Lung (tissue), 12 donors: ENCODE measurements around the gene SMAD6. TPM values are rescaled to one million over a fixed set of nuclear protein-coding genes. Genes with fewer than 3 reads are reported as not detected.

Experiments used
- ATAC-seq: fragments of 200-7000 bp; cut with Tn5 transposase; one replicate; pipeline ENCODE4 v1.9.1; 2020; ENCODE audit warnings: moderate number of reproducible peaks; ENCODE audit not compliant: insufficient read depth, low FRiP score
- DNase-seq, 3 donors: peaks; one replicate each; pipeline ENCODE4 v3.0.0-alpha.2; 2013 to 2017
- H3K27ac ChIP-seq, 2 donors: one replicate each; pipeline ENCODE4 v1.5.1; 2013; ENCODE audit warnings: mild to moderate bottlenecking in 2 of 2, moderate library complexity in 2 of 2, control low read depth in 1 of 2, inconsistent platforms in 1 of 2, low read depth in 1 of 2, low read length in 1 of 2
- H3K27me3 ChIP-seq, 3 donors: one replicate each; pipeline ENCODE4 v1.5.1; 2013; ENCODE audit warnings: low read length in 2 of 3; ENCODE audit not compliant: control insufficient read depth in 3 of 3, insufficient read depth in 3 of 3
- H3K36me3 ChIP-seq, 4 donors: one replicate each; pipeline ENCODE4 v1.5.1; 2013; ENCODE audit warnings: low read length in 4 of 4, mild to moderate bottlenecking in 1 of 4, moderate library complexity in 1 of 4; ENCODE audit not compliant: control insufficient read depth in 4 of 4, insufficient read depth in 4 of 4
- H3K4me1 ChIP-seq, 5 donors: one replicate each; pipeline ENCODE4 v1.5.1; 2013; ENCODE audit warnings: low read length in 5 of 5, mild to moderate bottlenecking in 2 of 5, moderate library complexity in 1 of 5; ENCODE audit not compliant: control insufficient read depth in 5 of 5, insufficient read depth in 5 of 5
- H3K4me3 ChIP-seq: one replicate; pipeline ENCODE4 v1.5.1; 2013; ENCODE audit warnings: mild to moderate bottlenecking, control low read depth, moderate library complexity
- H3K9ac ChIP-seq, 2 donors: one replicate each; pipeline ENCODE4 v1.5.1; 2013; ENCODE audit warnings: low read length in 2 of 2, control low read depth in 1 of 2; ENCODE audit not compliant: insufficient read depth in 1 of 2
- H3K9me3 ChIP-seq, 4 donors: one replicate each; pipeline ENCODE4 v1.5.1; 2013; ENCODE audit warnings: low read length in 3 of 4, mild to moderate bottlenecking in 1 of 4, moderate library complexity in 1 of 4; ENCODE audit not compliant: control insufficient read depth in 4 of 4, insufficient read depth in 3 of 4
- CTCF ChIP-seq: IDR thresholded peaks from 2 replicates; pipeline ENCODE4 v1.5.1; 2012; ENCODE audit warnings: mild to moderate bottlenecking; ENCODE audit errors: control extremely low read depth, extremely low read depth
- WGBS, 2 donors: extraction: QIAGEN DNeasy Blood & Tissue Kit; methylation state at CpG; one replicate each; pipeline ENCODE4 v1.1.7; 2013; 5-methylcytosine and 5-hydroxymethylcytosine counted together
- polyA plus RNA-seq, 2 donors: library from polyadenylated mRNA; stranded (reverse); fragments of 200-250 nt; gene quantifications; one replicate each; pipeline ENCODE4 v1.2.1, GENCODE V29; 2013
- total RNA-seq, 2 donors: library from RNA; depleted of rRNA in 1 of 2; stranded (reverse); fragments of >200 nt in 1 of 2; gene quantifications; one replicate each; pipeline ENCODE4 v1.2.1, GENCODE V29; 2014 to 2021
- donor health status: control.
- donor health status: control.
- donor health status: Bipolar disorder and iron deficiency.
- donor health status: healthy.
- donor health status: DM: yes; HTN: yes; CAD: no.

SMAD6 gene
- total and polyA plus RNA-seq, 4 donors = 24.2 to 67.9 (median 59.1) TPM

GRCh38 chr15:66691727-66692126, 10.3 kb upstream of the SMAD6 start:
- TF ChIP-seq CTCF = no peak
- H3K36me3 ChIP-seq = no peaks in the 10 kb centered on the region
- no peak overlapping the region for H3K4me3 ChIP-seq
- no peaks in the 10 kb centered on the region for H3K4me1 ChIP-seq
- ATAC-seq (no peak), DNase-seq (no peak)
- no peak overlapping the region for H3K9ac ChIP-seq
- no peaks in the 10 kb centered on the region for H3K9me3 ChIP-seq
- peak overlapping the region in 1 of 2 donors; percentile 23 for H3K27ac ChIP-seq
- H3K27me3 ChIP-seq = no peaks in the 10 kb centered on the region

- Histone ChIP-seq H3K36me3 (no peaks in the 10 kb centered on the region), H3K27me3 (no peaks in the 10 kb centered on the region), H3K9me3 (no peaks in the 10 kb centered on the region), H3K4me3 (no peak overlapping the region), H3K4me1 (no peaks in the 10 kb centered on the region), H3K27ac (peak overlapping the region in 1 of 2 donors; percentile 23), H3K9ac (no peak overlapping the region)
- DNase-seq = no peak
- 57 to 77% methylated on average over 3 of the region's 3 CpGs for WGBS, 2 donors
- ATAC-seq = no peak
- no peak for TF ChIP-seq CTCF
Observed at GRCh38 chr15:66692391-66692790, 9.6 kb upstream of the SMAD6 start.

GRCh38 chr15:66692808-66693596, 9.0 kb upstream of the SMAD6 start:
- Histone ChIP-seq H3K4me1 (peaks cover 0 to 3% (median 0%) of the 10 kb centered on the region in 5 donors), H3K27me3 (no peaks in the 10 kb centered on the region), H3K4me3 (no peak overlapping the region), H3K9me3 (no peaks in the 10 kb centered on the region), H3K27ac (peak overlapping the region in 1 of 2 donors; percentile 6), H3K36me3 (no peaks in the 10 kb centered on the region), H3K9ac (no peak overlapping the region)
- 29 to 51% methylated on average over 6 of the region's 6 CpGs for WGBS, 2 donors
- DNase-seq = no peak
- ATAC-seq = no peak
- no peak for TF ChIP-seq CTCF
